ENCODE data around the gene PCCA.

DNA sequence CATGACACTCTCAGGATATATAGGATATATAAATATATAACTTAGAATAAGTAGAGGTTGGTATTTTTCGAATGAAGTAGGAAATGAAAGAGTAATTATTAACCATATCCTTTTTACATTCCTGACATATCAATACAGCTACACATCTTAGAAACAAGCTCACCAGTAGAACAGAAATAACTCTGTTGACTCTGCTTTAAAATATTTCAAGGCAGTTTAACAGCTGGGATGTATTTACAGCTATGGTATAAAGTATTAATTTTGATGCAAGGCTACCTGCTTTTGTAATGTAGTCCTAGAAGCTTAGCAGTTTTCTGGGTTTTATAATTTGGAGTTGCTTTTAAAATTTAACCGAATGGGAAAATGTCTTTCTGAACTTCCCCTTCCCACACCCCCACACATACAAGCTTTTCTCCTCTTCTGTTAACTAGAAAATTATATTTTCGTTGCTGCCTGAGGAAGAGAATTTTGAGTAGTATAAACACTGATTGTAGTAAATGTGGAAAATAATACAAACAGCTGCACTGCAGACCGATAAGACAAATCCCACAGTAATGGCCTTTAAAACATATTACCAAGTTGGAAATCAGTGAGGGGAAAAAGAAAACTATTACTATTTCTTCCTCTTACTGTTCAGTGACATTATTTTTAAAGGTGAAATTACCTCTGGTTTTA lies 352.0 kb downstream of the PCCA start:
- TF ChIP-seq, protein P1, sequence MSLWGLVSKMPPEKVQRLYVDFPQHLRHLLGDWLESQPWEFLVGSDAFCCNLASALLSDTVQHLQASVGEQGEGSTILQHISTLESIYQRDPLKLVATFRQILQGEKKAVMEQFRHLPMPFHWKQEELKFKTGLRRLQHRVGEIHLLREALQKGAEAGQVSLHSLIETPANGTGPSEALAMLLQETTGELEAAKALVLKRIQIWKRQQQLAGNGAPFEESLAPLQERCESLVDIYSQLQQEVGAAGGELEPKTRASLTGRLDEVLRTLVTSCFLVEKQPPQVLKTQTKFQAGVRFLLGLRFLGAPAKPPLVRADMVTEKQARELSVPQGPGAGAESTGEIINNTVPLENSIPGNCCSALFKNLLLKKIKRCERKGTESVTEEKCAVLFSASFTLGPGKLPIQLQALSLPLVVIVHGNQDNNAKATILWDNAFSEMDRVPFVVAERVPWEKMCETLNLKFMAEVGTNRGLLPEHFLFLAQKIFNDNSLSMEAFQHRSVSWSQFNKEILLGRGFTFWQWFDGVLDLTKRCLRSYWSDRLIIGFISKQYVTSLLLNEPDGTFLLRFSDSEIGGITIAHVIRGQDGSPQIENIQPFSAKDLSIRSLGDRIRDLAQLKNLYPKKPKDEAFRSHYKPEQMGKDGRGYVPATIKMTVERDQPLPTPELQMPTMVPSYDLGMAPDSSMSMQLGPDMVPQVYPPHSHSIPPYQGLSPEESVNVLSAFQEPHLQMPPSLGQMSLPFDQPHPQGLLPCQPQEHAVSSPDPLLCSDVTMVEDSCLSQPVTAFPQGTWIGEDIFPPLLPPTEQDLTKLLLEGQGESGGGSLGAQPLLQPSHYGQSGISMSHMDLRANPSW (CRISPR knock-in tag; conservative IDR thresholded peaks at IDR 0.05; ENCODE audit: low read depth): no peak
- TF ChIP-seq GABPB1 (CRISPR knock-in tag; IDR thresholded peaks at IDR 0.05) (no peak), ELF4 (CRISPR knock-in tag; IDR thresholded peaks at IDR 0.05; ENCODE audit: low read depth) (no peak), SP1 (CRISPR knock-in tag; conservative IDR thresholded peaks at IDR 0.05) (no peak), CREB1 (CRISPR knock-in tag; IDR thresholded peaks at IDR 0.05) (no peak), ERG (CRISPR knock-in tag; IDR thresholded peaks at IDR 0.05) (no peak), TEAD4 (CRISPR knock-in tag; IDR thresholded peaks at IDR 0.05) (no peak)
